TTC549 (cell line): ENCODE results near the gene SPAG8.

Experiments
- FAIRE-seq: peaks from 2 replicates; lab custom pipeline; 2012; peaks lifted over from hg19 to GRCh38; lab: Jason Lieb, UNC

Gene SPAG8

DNA sequence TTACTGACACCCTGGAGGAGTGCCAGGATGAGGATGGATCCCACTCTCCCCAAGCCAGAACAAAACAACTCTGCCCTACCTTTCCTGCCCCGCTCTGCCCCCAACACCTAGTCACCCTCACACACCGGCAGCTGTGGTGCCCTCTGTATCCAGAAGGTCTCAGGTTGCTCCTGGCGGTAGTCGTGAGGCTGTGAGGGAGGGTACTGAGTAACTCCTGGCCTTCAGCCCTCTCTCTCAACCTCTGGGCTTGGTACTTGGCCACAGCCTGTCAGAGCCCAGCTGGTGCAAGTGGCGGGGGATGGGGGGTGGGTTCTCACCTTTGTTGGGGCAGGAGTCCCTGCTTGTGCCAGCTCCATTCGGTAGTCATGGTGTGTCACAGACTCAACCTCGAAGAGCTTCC lies 1.9 kb downstream of the SPAG8 start:
- FAIRE-seq = no peak

DNA sequence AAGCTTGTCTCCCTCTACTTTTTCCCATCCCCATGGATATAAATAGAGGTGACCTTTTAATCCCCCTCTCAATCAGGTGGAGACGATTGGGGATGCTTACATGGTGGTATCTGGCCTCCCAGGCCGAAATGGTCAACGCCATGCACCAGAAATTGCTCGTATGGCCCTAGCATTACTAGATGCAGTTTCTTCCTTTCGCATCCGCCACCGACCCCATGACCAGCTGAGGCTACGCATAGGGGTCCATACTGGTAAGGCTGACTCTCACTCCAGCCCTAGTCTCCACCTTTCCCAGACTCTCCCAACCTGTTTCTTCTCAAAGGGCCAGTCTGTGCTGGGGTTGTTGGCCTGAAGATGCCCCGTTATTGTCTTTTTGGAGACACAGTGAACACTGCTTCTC lies 3.6 kb downstream of the SPAG8 start:
- no peak for FAIRE-seq

DNA sequence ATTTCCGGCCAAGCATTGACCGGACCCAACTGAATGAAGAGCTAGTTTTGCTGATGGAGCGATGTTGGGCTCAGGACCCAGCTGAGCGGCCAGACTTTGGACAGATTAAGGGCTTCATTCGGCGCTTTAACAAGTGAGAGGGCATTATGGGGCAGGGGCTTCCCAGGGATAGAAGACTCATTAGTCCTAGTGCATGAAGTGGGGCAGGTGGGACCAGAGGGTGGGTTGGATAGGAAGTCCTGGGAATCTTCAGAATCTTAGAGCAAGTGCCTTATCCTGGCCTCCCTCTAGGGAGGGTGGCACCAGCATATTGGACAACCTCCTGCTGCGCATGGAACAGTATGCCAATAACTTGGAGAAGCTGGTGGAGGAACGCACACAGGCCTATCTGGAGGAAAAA lies 6.0 kb downstream of the SPAG8 start:
- no peak for FAIRE-seq

GRCh38 chr9:35801328-35802128 lies 10.5 kb downstream of the SPAG8 start:
- no peak for FAIRE-seq

GRCh38 chr9:35800530-35800929 lies 11.5 kb downstream of the SPAG8 start:
- no peak for FAIRE-seq

DNA sequence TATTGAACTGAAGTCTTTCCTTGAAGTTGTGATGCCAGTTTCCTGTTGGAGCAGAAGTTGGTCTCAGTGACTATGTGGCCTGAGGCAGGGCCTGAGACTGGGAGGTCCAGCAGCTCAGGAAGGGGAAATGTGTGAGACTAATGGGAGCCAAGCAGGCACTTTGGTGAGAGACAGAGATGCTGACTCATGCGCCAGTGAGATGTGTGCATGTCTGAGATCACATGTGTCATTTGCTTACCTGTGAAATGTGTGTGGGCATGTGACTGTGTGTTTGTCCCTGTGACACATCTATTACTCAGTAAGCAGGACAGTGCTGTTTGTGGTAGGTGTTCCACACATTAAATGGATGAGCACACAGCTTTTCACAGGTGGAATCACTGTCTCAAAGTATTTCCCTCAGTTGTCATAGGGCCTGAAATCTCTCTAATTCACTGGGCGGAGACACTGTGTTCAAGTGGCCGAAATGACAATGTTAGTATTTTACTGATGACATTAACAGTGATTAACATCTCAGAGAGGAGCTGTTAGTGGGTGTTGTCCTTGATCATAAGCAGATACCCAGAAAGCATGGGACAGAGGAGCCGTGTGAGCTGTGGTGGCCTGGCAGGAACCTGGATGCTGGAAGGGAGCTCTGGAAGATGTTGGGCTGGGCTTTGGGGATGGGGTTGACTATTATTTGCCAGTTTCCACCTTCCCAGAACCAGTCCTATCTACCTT lies 13.2 kb downstream of the SPAG8 start:
- no peak for FAIRE-seq

DNA sequence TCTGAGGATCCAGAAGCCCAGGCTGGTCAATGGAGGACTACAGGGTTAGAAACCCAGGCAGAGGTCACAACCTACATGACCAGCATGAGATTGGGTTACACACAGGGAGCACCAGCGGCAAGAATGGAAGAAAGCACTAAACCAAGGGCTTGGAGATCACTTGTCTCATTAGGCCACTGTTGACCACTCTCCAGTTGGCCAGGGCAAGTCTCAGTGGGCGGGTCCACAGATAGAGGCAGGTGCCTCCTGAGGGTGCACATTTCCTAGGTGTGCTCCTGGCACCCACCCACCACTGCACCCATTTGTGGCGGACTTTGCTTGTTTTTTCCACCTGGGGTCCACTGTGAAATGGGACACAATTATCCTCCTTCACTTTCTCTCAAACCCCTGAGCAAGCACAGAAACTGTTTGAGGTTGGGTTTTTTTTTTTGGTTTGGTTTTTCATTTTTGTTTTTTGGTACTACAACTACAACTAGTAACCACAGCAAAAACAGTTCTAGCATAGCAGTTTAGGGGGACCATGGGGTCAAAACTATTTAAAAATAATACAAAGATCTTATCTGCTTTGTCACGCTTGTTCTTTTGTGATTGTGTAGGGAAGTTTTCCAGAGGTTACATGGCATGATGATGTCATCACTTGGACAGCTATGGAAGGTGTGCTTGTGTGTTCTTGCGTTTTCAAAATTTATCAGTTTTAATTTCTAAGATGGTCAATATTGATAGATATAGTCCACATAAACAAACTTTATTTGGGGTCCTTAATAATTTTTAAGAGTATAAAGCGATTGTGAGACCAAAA lies 14.6 kb downstream of the SPAG8 start:
- FAIRE-seq = no peak

DNA sequence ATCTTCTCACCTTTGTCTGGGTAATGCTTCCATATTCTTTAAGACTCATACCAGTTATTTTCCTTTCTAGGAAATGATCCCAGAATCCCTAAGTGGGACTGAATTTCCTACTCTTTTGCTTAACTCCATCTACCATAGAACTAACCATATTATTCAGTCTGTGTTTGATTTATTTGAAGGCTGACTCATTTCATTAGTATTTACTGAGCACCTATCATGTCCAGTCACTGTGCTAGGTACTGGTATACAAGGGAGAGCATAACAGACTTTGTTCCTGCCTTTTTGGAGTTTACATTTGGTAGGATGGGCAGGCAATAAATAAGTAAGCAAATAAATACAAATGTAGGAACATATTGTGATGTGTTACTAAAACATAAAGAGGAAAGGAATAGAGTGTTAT lies 16.4 kb downstream of the SPAG8 start:
- FAIRE-seq = no peak

DNA sequence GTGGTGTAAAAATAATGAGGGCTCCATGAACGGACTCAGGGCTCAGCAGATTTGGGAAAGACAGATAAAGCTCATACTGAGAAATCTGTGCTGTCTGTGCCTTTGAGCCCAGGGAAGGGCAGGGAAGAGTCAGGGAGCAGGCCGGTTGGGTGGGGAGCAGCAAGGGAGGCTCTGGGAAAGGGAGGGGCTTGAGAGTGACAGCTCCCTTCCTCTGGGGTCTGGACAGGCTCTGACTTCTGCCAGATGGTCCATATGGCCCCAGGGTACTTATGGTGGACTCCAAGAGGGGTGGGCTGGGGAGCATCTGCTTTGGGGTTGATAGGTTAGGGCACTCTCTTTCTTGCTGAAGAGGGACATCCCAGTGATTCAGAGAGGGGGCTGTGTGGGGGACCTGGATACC lies 18.6 kb downstream of the SPAG8 start:
- no peak for FAIRE-seq

GRCh38 chr9:35792826-35793225 lies 19.2 kb downstream of the SPAG8 start:
- FAIRE-seq = no peak

DNA sequence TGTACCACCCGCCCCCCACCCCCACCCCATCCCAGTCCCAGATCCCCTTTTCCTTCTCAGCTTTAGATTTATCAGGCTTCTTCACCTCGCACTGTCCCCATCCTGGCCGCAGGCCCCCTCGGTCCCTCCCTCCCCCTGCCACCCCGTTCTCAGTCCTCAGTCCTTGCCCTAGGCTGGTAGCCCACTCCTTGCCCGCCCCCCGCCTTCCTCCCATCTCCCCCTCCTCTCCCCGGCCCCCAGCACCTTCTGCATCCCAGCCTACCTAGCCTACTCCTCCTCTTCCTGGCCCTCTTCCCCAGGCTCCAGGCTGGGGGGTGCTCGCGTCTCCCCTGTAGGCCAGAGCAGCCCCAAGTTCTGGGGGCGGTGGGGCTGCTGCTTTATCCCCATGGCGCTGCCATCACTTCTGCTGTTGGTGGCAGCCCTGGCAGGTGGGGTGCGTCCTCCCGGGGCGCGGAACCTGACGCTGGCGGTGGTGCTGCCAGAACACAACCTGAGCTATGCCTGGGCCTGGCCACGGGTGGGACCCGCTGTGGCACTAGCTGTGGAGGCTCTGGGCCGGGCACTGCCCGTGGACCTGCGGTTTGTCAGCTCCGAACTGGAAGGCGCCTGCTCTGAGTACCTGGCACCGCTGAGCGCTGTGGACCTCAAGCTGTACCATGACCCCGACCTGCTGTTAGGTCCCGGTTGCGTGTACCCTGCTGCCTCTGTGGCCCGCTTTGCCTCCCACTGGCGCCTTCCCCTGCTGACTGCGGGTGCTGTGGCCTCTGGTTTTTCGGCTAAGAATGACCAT lies 19.8 kb downstream of the SPAG8 start:
- no peak for FAIRE-seq

GRCh38 chr9:35791297-35791921 lies 20.7 kb downstream of the SPAG8 start, which contains the start of gene NPR2:
Gene NPR2 (plus strand): TSS chr9:35791591. CDS start chr9:35792409, 818 bp downstream.
- FAIRE-seq = no peak

GRCh38 chr9:35790385-35791296 lies 21.4 kb downstream of the SPAG8 start:
- FAIRE-seq = peak; percentile 83

- no peak for FAIRE-seq
Measured at GRCh38 chr9:35790025-35790384, 22.1 kb downstream of the SPAG8 start.

DNA sequence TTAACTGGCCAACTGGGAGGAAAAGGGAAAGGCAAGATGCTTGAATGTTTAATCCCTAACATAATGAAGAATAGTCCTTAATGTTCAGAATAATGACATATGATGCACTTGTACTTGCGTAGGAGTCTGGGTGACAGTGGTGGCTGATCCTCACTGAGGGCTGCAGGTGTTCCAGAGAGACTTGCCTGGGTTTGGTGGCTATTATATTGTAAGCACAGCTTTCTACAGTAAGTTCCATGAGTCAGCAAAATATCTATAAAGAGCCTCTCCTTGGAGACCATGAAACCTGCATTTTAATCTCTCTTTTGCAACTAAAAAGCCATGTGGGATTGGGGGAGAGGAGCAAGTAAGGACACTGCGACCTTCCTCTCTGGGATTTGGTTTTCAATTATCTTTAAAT lies 22.5 kb downstream of the SPAG8 start:
- no peak for FAIRE-seq

DNA sequence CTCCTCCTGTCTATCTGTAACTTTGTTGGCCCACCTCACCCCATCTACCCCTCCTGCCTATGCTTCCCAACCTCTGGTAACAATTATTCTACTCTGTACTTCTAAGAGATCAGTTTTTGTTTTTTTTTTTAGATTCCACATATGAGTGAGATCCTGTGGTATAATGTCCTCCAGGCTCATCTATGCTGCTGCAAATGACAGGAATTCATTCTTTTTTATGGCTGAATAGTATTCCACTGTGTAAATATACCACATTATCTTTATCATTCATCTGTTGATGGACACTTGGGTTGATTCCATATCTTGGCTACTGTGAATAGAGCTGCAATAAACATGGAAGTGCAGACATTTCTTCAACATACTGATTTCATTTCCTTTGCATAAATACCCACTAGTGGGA lies 28.6 kb downstream of the SPAG8 start:
- no peak for FAIRE-seq

DNA sequence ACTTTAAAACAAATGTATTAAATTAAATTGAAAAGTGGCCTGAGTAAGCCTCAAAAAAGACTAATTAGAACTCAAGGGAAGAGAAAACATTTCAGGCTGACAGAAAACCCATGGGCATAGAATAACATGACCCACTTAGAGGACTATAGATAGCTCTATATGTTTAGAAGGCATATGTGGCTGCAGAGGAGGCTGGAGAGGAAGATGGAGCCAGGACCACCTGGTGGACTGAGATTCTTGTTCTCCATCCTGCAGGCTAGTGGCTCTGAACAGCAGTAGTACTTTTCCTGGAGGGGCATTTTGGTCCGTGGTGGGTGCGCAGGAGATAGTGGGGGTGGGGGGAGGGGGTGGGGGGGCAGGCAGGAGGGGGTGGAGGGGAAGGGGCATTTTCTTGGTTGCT lies 31.0 kb downstream of the SPAG8 start:
- no peak for FAIRE-seq

- FAIRE-seq = no peak
Measured at GRCh38 chr9:35778496-35778895, 33.6 kb downstream of the SPAG8 start.

DNA sequence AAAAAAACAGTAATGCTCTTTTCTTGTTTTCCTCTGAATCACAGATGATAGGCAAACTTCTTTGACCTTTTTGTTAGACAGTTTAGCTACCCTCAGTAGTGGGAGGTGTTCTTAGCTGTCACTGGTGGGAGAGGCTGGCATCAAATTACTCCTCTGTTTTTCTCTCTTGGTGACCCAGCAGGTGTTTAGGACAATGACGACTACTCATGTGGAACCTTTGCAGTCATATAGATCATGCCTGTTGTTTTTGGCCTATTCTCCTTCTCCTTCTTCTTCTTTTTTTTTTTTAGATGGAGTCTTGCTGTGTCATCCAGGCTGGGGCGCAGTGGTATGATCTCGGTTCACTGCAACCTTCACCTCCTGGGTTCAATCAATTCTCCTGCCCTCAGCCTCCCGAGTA lies 36.0 kb downstream of the SPAG8 start:
- FAIRE-seq = no peak

DNA sequence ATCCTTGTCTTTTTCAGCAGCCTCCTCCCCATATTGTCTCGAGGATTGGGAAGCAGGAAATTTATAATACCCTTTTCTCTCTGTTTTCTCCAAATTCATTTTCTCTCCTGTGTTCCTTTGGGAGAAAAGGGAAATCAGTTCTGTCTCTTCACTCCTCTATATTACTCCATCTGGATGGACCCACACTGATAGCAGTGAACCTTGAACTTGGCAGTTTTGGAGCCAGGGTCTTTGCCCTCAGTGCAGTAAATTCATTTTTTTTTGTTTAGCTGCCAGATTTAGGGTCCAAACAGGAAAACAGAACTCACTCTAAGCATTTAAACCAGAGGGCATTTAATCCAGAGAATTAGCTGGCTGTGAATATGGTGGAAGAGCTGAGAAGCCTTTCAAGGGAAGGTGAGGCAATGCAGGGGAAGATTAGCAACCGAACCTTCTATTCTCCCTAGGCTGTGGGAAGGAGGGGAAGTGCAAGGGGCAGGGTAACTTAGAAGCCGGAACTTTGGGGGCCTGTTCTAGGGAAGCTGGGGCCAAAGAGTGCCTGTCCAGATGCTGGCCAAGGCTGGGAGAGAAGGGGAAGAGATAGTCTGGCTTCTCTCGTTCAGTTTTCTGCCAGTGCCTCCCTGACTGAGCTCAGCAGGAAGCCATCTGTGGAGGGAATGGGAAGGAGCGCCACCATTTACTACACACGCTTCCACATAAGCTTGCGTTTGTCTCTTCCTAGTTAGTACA lies 37.0 kb downstream of the SPAG8 start:
- FAIRE-seq = no peak
